IMR-90 (cell line): ENCODE data around the gene IFNA4. TPM values are rescaled to one million over a fixed set of nuclear protein-coding genes. Genes with fewer than 3 reads are reported as not detected.

Source experiments
- ATAC-seq: fragments of 200-7000 bp; cut with Tn5 transposase; 2 replicates; pipeline ENCODE4 v1.9.1; 2020; ENCODE audit warnings: low read depth, mild to moderate bottlenecking, moderate library complexity
- BruUV-seq: library from RNA; stranded (reverse); fragments of 400-500 nt; replicated peaks from 2 replicates; lab custom pipeline; 2021; lab: Mats Ljungman, UMichigan
- CTCF ChIA-PET: fragments of 300-600 bp; formaldehyde crosslinking; extraction: SDS; loops from one replicate; lab custom pipeline; 2021; ENCODE audit warnings: antibody characterized with exemption; lab: Yijun Ruan, JAX
- POLR2A ChIA-PET: fragments of 300-600 bp; sonication (Branson Sonifier 250); formaldehyde crosslinking; loops from one replicate; lab custom pipeline; 2022; ENCODE audit warnings: antibody characterized with exemption; ENCODE audit not compliant: unreplicated experiment; lab: Charles Lee
- DNase-seq: peaks from one replicate; pipeline ENCODE4 v3.0.0; 2013
- H2AFZ ChIP-seq: replicated peaks from 2 replicates; pipeline ENCODE3; 2013; ENCODE audit warnings: low read length, mild to moderate bottlenecking; ENCODE audit not compliant: poor library complexity
- H2AK5ac ChIP-seq: 2 replicates; pipeline ENCODE4 v1.6.1; 2013; ENCODE audit warnings: low read depth, low read length, inconsistent platforms
- H2AK9ac ChIP-seq: replicated peaks from 2 replicates; pipeline ENCODE3; 2013; ENCODE audit warnings: mild to moderate bottlenecking, low read depth, low read length, moderate library complexity; ENCODE audit not compliant: poor library complexity
- H2BK120ac ChIP-seq: 2 replicates; pipeline ENCODE4 v1.6.1; 2013; ENCODE audit warnings: low read depth, low read length, inconsistent platforms
- H2BK15ac ChIP-seq: 3 replicates; pipeline ENCODE4 v1.6.1; 2013; ENCODE audit warnings: low read depth, low read length, inconsistent platforms
- H2BK20ac ChIP-seq: 2 replicates; pipeline ENCODE4 v1.6.1; 2013; ENCODE audit warnings: low read depth, mild to moderate bottlenecking, inconsistent platforms, low read length, moderate library complexity
- H2BK5ac ChIP-seq: 2 replicates; pipeline ENCODE4 v1.6.1; 2013; ENCODE audit warnings: mild to moderate bottlenecking, low read depth, low read length, inconsistent platforms; ENCODE audit not compliant: poor library complexity, severe bottlenecking
- H3K14ac ChIP-seq: replicated peaks from 2 replicates; pipeline ENCODE4 v1.6.1; 2013; ENCODE audit warnings: low read depth, low read length, inconsistent platforms
- H3K18ac ChIP-seq: 2 replicates; pipeline ENCODE4 v1.6.1; 2013; ENCODE audit warnings: low read depth, low read length, control low read depth
- H3K23ac ChIP-seq: 2 replicates; pipeline ENCODE4 v1.6.1; 2013; ENCODE audit warnings: low read depth, low read length, inconsistent platforms
- H3K27ac ChIP-seq: 2 replicates; pipeline ENCODE4 v1.5.1; 2013; ENCODE audit warnings: mild to moderate bottlenecking, control low read depth, low read length; ENCODE audit not compliant: insufficient read depth
- H3K27me3 ChIP-seq: 2 replicates; pipeline ENCODE4 v1.6.1; 2013; ENCODE audit warnings: low read length; ENCODE audit not compliant: control insufficient read depth, insufficient read depth
- H3K36me3 ChIP-seq: 2 replicates; pipeline ENCODE4 v1.6.1; 2013; ENCODE audit warnings: low read length, mixed read lengths; ENCODE audit not compliant: control insufficient read depth, insufficient read depth
- H3K4ac ChIP-seq: 2 replicates; pipeline ENCODE4 v1.6.1; 2013; ENCODE audit warnings: low read depth, low read length, inconsistent platforms
- H3K4me1 ChIP-seq: 2 replicates; pipeline ENCODE4 v1.6.1; 2013; ENCODE audit warnings: low read length, mixed read lengths; ENCODE audit not compliant: control insufficient read depth, insufficient read depth
- H3K4me2 ChIP-seq: 2 replicates; pipeline ENCODE4 v1.6.1; 2013; ENCODE audit warnings: low read depth, mild to moderate bottlenecking, control low read depth, low read length, moderate library complexity
- H3K4me3 ChIP-seq: 2 replicates; pipeline ENCODE4 v1.5.1; 2013; ENCODE audit warnings: low read depth, mild to moderate bottlenecking, control low read depth, low read length, moderate library complexity; ENCODE audit not compliant: insufficient read depth
- H3K56ac ChIP-seq: 2 replicates; pipeline ENCODE4 v1.6.1; 2013; ENCODE audit warnings: low read length, inconsistent platforms; ENCODE audit not compliant: insufficient read depth; ENCODE audit errors: extremely low read depth
- H3K79me1 ChIP-seq, 2 experiments: 2 replicates each; pipeline ENCODE4 v1.6.1; 2013; ENCODE audit warnings: low read length in 2 of 2, inconsistent platforms in 1 of 2, low read depth in 1 of 2
- H3K9ac ChIP-seq: 2 replicates; pipeline ENCODE4 v1.6.1; 2013; ENCODE audit warnings: low read depth, low read length, control low read depth
- H3K9me1 ChIP-seq: 2 replicates; pipeline ENCODE4 v1.6.1; 2013; ENCODE audit warnings: low read length, inconsistent platforms; ENCODE audit not compliant: insufficient read depth
- H3K9me3 ChIP-seq: 2 replicates; pipeline ENCODE4 v1.6.1; 2013; ENCODE audit warnings: low read length; ENCODE audit not compliant: control insufficient read depth, insufficient read depth
- H4K20me1 ChIP-seq: 2 replicates; pipeline ENCODE4 v1.6.1; 2013; ENCODE audit warnings: low read length, inconsistent platforms; ENCODE audit not compliant: insufficient read depth
- H4K5ac ChIP-seq: 2 replicates; pipeline ENCODE4 v1.6.1; 2013; ENCODE audit warnings: mild to moderate bottlenecking, low read depth, low read length, control low read depth
- H4K8ac ChIP-seq, 2 experiments: 2 replicates each; pipeline ENCODE4 v1.6.1; 2013; ENCODE audit warnings: low read depth in 2 of 2, low read length in 2 of 2, control low read depth in 1 of 2, inconsistent platforms in 1 of 2
- H4K91ac ChIP-seq: 2 replicates; pipeline ENCODE4 v1.6.1; 2013; ENCODE audit warnings: low read depth, low read length, inconsistent platforms; ENCODE audit not compliant: insufficient read depth
- BHLHE40 ChIP-seq: fragments of 150-350 bp; IDR thresholded peaks from 2 replicates; pipeline ENCODE4 v1.6.1; 2016; ENCODE audit warnings: mild to moderate bottlenecking, low read depth, low read length
- CEBPB ChIP-seq: IDR thresholded peaks from 2 replicates; pipeline ENCODE4 v1.6.1; 2012; ENCODE audit warnings: low read depth, low read length, improper control_type of control experiment
- CHD1 ChIP-seq: IDR thresholded peaks from 2 replicates; pipeline ENCODE4 v1.6.1; 2012; ENCODE audit warnings: low read depth, low read length, improper control_type of control experiment
- FOS ChIP-seq: fragments of 150-350 bp; IDR thresholded peaks from 2 replicates; pipeline ENCODE4 v1.6.1; 2016; ENCODE audit warnings: low read depth, low read length
- MAFK ChIP-seq: IDR thresholded peaks from 2 replicates; pipeline ENCODE4 v1.6.1; 2012; ENCODE audit warnings: low read depth, low read length, improper control_type of control experiment
- MXI1 ChIP-seq: IDR thresholded peaks from 2 replicates; pipeline ENCODE4 v1.6.1; 2012; ENCODE audit warnings: low read depth, mild to moderate bottlenecking, low read length, moderate library complexity, borderline replicate concordance
- NFE2L2 ChIP-seq: fragments of 150-350 bp; IDR thresholded peaks from 2 replicates; pipeline ENCODE4 v1.6.1; 2016; ENCODE audit warnings: low read depth, mild to moderate bottlenecking, low read length
- POLR2A ChIP-seq: IDR thresholded peaks from 2 replicates; pipeline ENCODE4 v1.6.1; 2012; ENCODE audit warnings: mild to moderate bottlenecking, low read depth, low read length
- RAD21 ChIP-seq: IDR thresholded peaks from 2 replicates; pipeline ENCODE4 v1.6.1; 2012; ENCODE audit warnings: low read length, improper control_type of control experiment
- RFX5 ChIP-seq: IDR thresholded peaks from 2 replicates; pipeline ENCODE4 v1.8.0; 2012; ENCODE audit warnings: low read depth, mild to moderate bottlenecking, low read length, moderate library complexity
- WGBS, 2 experiments: methylation state at CpG; one replicate each; pipeline versions ENCODE4 v1.1.5 to v1.1.7; 2013; ENCODE audit warnings: missing lambda C conversion rate in 2 of 2; ENCODE audit not compliant: insufficient read length in 1 of 2; ENCODE audit errors: extremely low coverage in 2 of 2; 5-methylcytosine and 5-hydroxymethylcytosine counted together
- dilution Hi-C: fragments of 300-500 bp; cut with HindIII; formaldehyde crosslinking; loops from one replicate; pipeline ENCODE4 v1.14.3; 2018; ENCODE audit warnings: low sequenced_read_pairs; ENCODE audit not compliant: unreplicated experiment
- in situ Hi-C: fragments of 300-500 bp; cut with MboI; formaldehyde crosslinking; loops from 3 replicates; pipeline ENCODE4 v1.14.3; 2019; ENCODE audit warnings: low sequenced_read_pairs, inconsistent platforms, mixed read lengths
- intact Hi-C: fragments of 100-400 bp; cut with micrococcal nuclease; formaldehyde crosslinking; loops from 2 replicates; pipeline ENCODE4 v1.10.0; 2022
- polyA plus RNA-seq, 3 experiments: library from polyadenylated mRNA; depleted of rRNA; stranded (reverse); fragments of >200 nt; gene quantifications; 2 replicates each; pipeline ENCODE4 v1.2.3, GENCODE V29; 2012; ENCODE audit warnings: low replicate concordance in 1 of 3
- total RNA-seq: library from RNA; depleted of rRNA; stranded (reverse); fragments of >200 nt; gene quantifications from 2 replicates; pipeline ENCODE4 v1.2.3, GENCODE V29; 2012
- TF ChIP-seq, protein P1 (sequence below): fragments of 150-350 bp; IDR thresholded peaks from 2 replicates; pipeline ENCODE4 v1.6.1; 2016; ENCODE audit warnings: low read depth, mild to moderate bottlenecking, low read length, moderate library complexity, borderline replicate concordance
- TF ChIP-seq, protein P2 (sequence below): fragments of 150-350 bp; IDR thresholded peaks from 2 replicates; pipeline ENCODE4 v1.6.1; 2017; ENCODE audit warnings: mild to moderate bottlenecking, antibody characterized with exemption, low read length, low read depth
- TF ChIP-seq, protein P3 (sequence below): conservative IDR thresholded peaks from 2 replicates; pipeline ENCODE4 v1.5.1; 2012; ENCODE audit warnings: mild to moderate bottlenecking, low read depth, low read length, improper control_type of control experiment

Gene IFNA4
- total and polyA plus RNA-seq, 2 of the 4 experiments (the other 2 are of a cell fraction) = not detected

DNA sequence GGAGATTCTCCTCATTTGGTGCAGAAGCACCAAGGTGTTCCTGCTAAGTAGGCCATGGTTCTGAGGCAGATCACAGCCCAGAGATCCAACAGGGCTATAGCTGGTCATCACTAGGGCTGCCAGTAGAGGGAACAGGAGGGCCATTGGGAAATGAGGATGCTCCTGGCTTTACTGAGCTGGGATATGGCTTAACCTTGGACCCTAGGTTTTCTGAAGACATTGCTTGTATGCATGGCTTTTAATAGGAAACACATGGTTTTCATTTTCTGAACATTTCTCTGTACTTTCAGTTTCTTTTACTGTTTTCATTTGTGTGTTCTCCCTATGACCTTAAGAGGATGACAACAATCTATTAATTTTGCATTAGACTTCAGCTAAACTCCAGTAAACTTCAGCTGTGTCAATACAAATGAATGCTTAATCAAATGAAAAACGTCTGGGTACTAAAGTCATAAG is 45.9 kb downstream of the IFNA4 start, which contains the start of gene IFNW1:
Gene IFNW1 (minus strand): TSS at position 406 of the 456 bp plus-strand sequence. CDS start 262 bp downstream, at position 144.
- in situ Hi-C loops (loop anchor here (25.0 kb wide), 1 partner anchor 1629 kb away; no protein-coding TSS in a partner anchor), dilution Hi-C loops (no loop called here)
- H3K9me1 ChIP-seq = no peaks in the 10 kb centered on the region

More for the DNA sequence above, 45.9 kb downstream of the IFNA4 start, which contains the start of gene IFNW1:
- H2BK120ac ChIP-seq = no peak within 1 kb of the TSS
- DNase-seq = no peak
- H2BK15ac ChIP-seq = no peak within 1 kb of the TSS
- no CpG with 5 or more reads among the region's 1 CpG for WGBS, 2 experiments
- CTCF ChIA-PET = no interaction called here
- H3K9me3 ChIP-seq = no peaks in the 10 kb centered on the region
- H2AK9ac ChIP-seq = no peak within 1 kb of the TSS
- no peak within 1 kb of the TSS for H4K91ac ChIP-seq
- no peaks in the 10 kb centered on the region for H3K79me1 ChIP-seq
- H3K4me1 ChIP-seq = no peaks in the 10 kb centered on the region
- H3K4ac ChIP-seq = no peak within 1 kb of the TSS
- no peaks in the 10 kb centered on the region for H3K36me3 ChIP-seq
- no peak within 1 kb of the TSS for H3K4me3 ChIP-seq
- intact Hi-C loops = no loop called here
- BruUV-seq = no TSS peak
- POLR2A ChIA-PET = no interaction called here
- ATAC-seq = 0 out of 2 replicates have a peak, but pooled peaks have one; percentile 32
- H4K8ac ChIP-seq = no peak within 1 kb of the TSS
- H2AK5ac ChIP-seq = no peak within 1 kb of the TSS
- H3K14ac ChIP-seq = no peak within 1 kb of the TSS
- no peak within 1 kb of the TSS for H4K5ac ChIP-seq
- TF ChIP-seq POLR2A (no peak), RFX5 (no peak), MAFK (no peak), FOS (no peak), NFE2L2 (no peak), BHLHE40 (no peak), MXI1 (no peak), RAD21 (no peak), CHD1 (no peak), CEBPB (no peak)
- TF ChIP-seq, protein P1, sequence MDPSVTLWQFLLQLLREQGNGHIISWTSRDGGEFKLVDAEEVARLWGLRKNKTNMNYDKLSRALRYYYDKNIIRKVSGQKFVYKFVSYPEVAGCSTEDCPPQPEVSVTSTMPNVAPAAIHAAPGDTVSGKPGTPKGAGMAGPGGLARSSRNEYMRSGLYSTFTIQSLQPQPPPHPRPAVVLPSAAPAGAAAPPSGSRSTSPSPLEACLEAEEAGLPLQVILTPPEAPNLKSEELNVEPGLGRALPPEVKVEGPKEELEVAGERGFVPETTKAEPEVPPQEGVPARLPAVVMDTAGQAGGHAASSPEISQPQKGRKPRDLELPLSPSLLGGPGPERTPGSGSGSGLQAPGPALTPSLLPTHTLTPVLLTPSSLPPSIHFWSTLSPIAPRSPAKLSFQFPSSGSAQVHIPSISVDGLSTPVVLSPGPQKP = no peak
- TF ChIP-seq, protein P2, sequence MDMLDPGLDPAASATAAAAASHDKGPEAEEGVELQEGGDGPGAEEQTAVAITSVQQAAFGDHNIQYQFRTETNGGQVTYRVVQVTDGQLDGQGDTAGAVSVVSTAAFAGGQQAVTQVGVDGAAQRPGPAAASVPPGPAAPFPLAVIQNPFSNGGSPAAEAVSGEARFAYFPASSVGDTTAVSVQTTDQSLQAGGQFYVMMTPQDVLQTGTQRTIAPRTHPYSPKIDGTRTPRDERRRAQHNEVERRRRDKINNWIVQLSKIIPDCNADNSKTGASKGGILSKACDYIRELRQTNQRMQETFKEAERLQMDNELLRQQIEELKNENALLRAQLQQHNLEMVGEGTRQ = no peak
- TF ChIP-seq, protein P3, sequence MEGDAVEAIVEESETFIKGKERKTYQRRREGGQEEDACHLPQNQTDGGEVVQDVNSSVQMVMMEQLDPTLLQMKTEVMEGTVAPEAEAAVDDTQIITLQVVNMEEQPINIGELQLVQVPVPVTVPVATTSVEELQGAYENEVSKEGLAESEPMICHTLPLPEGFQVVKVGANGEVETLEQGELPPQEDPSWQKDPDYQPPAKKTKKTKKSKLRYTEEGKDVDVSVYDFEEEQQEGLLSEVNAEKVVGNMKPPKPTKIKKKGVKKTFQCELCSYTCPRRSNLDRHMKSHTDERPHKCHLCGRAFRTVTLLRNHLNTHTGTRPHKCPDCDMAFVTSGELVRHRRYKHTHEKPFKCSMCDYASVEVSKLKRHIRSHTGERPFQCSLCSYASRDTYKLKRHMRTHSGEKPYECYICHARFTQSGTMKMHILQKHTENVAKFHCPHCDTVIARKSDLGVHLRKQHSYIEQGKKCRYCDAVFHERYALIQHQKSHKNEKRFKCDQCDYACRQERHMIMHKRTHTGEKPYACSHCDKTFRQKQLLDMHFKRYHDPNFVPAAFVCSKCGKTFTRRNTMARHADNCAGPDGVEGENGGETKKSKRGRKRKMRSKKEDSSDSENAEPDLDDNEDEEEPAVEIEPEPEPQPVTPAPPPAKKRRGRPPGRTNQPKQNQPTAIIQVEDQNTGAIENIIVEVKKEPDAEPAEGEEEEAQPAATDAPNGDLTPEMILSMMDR = no peak
- no peak within 1 kb of the TSS for H3K23ac ChIP-seq
- H3K27ac ChIP-seq = no peak within 1 kb of the TSS
- no peak within 1 kb of the TSS for H2AFZ ChIP-seq
- H3K4me2 ChIP-seq = no peak within 1 kb of the TSS
- no peak within 1 kb of the TSS for H2BK20ac ChIP-seq
- H3K18ac ChIP-seq = no peak within 1 kb of the TSS
- no peak within 1 kb of the TSS for H3K56ac ChIP-seq
- H2BK5ac ChIP-seq = no peak within 1 kb of the TSS
- H4K20me1 ChIP-seq = no peaks in the 10 kb centered on the region
- H3K9ac ChIP-seq = no peak within 1 kb of the TSS
- peaks cover 2% of the 10 kb centered on the region; the same call in 1 of the 2 replicates for H3K27me3 ChIP-seq
